ENCODE data around the gene FOXO6. TPM values are rescaled to one million over a fixed set of nuclear protein-coding genes. Genes with fewer than 3 reads are reported as not detected.
A peak's percentile ranks its signal among the peaks of the same experiment; 100 is the strongest.
"Not testable (repeated sequence)": the region's sequence is repeated elsewhere in the genome, so short reads cannot be mapped to it uniquely, and the experiment has no call there.

FOXO6 gene
- total RNA-seq, 1 experiment from 2014 or later = 1.9 TPM

DNA sequence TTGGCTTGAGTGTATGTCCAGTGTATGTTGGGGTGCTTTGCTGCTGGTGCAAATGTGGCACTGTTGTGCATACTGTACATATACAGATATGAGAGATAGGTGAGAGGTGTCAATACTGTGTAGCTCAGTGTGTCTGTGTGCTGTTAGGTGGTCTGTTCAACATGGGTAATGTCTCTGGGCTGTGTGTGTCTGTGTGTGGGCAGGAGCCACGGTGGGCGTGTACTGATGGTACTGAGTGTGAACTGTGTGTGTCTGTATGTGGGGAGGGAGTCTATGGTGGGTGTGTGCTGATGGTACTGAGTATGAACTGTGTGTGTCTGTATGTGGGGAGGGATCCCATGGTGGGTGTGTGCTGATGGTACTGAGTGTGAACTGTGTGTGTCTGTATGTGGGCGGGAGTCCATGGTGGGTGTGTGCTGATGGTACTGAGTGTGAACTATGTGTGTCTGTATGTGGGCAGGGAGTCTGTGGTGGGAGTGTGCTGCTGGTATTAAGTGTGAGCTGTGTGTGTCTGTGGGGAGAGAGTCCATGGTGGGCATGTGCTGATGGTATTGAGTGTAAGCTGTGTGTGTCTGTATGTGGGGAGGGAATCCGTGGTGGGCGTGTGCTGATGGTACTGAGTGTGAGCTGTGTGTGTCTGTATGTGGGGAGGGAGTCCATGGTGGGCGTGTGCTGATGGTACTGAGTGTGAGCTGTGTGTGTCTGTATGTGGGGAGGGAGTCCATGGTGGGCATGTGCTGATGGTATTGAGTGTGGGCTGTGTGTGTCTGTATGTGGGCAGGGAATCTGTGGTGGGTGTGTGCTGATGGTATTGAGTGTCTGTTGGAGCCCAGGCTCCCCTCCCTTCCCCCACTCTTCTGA is 32.2 kb upstream of the FOXO6 start:
- no peak for DNase-seq (ENCODE audit: low spot score)

- no peak for DNase-seq (ENCODE audit: low spot score)
Measured at GRCh38 chr1:41329662-41330587, 31.3 kb upstream of the FOXO6 start.

- no peak for DNase-seq (ENCODE audit: low spot score)
Measured at GRCh38 chr1:41330588-41331545, 30.4 kb upstream of the FOXO6 start.

DNA sequence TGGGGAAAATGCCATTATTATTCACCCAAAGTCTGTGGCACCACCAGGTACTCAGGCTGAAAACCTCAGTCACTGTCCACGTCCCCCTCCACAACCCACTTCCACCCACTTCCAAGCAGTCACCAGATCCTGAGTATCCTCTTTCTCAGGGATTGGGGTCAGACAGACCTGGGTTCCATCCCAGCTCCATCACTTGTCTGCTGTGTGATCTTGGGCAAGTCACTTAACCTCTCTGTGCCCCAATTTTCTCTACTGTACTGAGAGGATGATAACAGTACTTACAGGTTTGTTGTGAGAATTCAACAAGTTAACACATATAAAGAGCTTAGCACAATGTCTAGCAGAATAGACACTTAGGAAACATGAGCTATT is 29.7 kb upstream of the FOXO6 start:
- no peak for DNase-seq (ENCODE audit: low spot score)

DNA sequence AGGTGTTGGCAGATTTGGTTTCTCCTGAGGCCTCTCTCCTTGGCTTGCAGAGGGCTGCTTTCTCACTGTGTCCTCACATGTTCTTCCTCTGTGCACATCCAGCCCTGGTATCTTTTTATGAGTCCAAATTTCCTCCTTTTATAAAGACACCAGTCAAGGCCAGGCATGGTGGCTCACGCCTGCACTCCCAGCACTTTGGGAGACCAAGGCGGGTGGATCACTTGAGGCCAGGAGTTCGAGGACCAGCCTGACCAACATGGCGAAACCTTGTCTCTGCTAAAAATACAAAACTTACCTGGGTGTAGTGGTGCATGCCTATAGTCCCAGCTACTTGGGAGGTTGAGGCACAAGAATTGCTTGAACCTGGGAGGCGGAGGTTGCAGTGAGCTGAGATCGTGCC is 29.1 kb upstream of the FOXO6 start:
- not testable (repeated sequence) for DNase-seq (ENCODE audit: low spot score)

DNA sequence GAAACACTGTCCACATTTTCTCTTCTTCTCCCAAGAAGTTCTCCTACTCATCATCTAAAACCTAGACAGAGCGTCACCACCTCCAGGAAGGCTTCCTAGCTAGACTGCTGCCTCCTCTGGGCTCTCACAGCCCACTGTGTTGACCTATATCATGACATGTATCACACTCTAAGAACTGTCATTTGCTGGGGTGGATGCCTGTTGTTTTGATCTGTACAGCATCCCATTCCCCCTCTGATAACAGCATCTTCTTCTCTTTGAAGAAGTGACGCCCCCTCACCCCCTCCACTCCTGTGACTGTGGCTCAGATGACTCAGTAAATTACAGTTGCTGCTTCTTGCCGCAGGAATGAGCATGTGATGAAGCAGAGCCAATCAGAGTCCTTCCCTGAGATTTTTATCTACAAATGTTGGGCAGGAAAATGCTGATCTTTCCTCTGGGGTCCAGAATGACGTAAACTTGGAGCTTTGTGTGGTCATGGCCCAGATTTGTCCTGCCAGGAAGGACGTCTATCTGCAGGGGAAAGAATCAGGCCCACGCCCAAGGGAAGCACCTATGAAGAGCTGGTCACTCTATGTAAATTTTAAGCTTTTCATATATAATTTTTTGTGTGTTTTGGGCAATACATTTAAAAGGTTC is 28.0 kb upstream of the FOXO6 start:
- no peak for DNase-seq (ENCODE audit: low spot score)

GRCh38 chr1:41338820-41339219 is 22.4 kb upstream of the FOXO6 start:
- DNase-seq (ENCODE audit: low spot score) = no peak

GRCh38 chr1:41340655-41341364 is 20.4 kb upstream of the FOXO6 start:
- peak; percentile 50 for DNase-seq (ENCODE audit: low spot score)

GRCh38 chr1:41341365-41341683 is 19.9 kb upstream of the FOXO6 start:
- no peak for DNase-seq (ENCODE audit: low spot score)

DNA sequence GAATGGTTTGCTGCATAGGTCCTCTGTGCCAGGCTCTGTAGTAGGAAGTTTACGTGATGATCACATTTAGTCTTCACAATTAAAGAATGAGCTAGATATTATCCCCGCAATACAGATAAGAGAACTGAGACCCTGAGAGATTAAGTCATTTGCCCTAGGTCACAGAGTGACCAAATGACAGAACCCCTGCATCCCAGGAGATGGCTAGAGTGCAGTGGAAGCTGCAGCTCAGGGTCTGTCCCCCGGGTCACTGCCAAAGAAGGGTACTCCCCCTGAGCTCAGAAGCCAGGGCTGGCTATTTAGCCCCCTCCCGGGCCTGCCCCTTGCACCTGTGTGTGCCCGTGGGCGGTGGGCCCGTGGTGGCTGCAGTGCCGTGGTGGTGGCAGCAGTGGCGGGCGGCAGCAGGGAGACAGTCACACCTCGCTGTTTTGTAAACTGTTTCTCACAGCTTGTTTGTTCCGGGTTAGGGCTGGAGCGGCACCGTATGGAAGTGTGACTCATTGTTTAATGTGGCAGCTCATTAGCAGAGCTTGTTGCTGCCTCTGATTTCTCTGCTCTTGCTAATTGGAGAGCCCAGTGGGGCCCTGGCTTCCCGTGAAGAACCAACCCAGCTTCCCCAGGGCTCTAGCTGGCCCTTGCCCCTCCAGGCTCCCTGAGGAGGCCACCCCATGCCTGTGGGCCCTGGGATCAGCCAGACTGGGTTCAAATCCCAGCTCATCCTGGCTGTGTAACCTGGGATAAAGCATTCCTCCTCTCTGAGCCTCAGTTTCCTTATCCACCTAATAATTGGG is 19.3 kb upstream of the FOXO6 start:
- peak; percentile 70 for DNase-seq (ENCODE audit: low spot score)

GRCh38 chr1:41342774-41343355 is 18.4 kb upstream of the FOXO6 start:
- no peak for DNase-seq (ENCODE audit: low spot score)

DNA sequence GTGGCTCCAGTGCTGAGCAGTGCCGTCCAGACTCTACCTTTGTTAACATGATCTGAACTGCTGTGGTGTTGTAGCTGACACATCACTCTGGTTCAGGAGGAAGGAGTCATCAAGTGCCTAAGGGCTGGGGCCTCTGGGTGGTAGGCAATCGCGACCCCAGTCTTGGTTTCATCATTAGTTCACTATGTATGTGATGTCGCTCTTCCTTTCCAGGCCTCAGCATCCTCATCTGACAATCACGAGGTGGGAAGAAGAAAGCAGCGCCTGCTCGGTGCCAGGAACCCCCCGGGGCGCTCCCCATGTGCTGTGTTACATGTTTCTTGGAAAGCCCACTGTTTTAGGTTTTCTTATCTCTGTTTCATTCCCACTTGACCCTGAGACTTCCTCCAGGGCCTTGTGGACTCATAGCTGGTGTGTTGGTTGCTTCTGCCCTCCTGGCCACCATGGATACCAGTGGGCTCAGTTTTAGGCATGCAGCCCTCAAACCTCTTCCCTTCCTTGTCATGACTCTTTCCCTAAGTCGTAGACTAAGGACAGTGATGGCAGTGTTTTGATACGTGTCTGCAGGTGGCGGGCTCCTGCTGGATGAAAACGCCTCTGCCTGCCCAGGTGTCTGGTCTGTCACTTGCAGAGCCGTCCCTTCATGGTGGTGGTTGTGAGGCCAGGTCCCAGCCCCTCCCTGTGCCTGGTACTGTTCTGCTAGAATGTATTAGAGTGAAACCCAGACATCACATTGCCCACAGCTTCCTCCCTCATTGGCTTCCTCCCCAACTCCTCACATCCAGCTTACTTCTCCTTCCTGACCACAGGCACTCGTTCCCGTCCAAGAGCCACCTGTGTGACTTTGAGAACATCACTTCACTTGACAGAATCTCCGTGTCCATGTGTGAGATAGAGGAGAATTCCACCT is 17.2 kb upstream of the FOXO6 start:
- DNase-seq (ENCODE audit: low spot score) = no peak

DNA sequence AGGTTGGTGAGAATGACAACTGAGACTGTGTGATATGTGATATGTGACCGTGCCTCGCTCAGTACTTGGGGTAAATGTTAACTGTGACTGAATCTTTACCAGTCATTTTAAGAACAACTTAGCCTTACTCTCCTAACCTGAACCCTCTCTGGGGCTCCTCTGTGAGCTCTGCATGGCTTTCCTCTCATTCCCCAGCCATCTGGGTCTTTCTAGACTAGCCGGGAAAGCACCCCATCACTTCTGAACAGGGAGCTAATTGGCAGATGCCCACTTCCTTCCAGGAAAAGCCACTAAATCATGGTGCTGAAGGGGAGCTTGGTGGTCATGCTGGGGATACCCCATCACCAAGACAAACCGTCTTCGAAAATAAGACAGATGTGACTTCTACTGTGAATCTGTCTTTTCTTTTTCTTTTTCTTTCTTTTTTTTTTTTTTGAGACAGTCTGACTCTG is 16.5 kb upstream of the FOXO6 start:
- no peak for DNase-seq (ENCODE audit: low spot score)

DNA sequence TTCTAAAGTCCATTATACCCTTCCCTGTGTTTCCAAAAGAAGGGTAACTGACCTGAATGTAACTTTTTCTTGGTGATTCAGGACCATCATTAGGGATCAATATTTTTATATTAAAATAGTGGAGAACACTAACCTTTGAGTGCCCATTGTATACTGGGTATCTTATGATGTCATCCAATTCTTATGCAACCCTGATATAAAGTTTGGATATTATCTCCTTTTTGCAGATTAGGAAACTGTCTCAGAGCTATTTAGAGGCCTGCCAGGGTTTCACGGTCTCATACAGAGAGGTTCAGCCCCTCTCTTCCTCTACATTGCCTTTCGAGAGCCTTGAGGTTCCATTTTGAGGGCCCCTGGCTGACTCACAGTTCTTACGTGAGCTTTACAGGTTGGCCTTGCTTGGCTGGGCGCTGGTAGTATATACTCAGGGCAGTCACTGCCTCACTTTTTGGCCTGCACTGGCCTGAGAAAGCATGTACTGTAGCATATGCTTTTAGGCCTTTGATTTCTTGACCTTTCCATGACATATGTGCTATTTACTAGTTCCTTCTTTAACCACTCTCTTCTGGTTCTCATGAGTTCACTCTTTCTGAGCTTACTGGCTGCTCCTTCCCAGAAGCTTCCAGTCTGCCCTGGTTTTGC is 15.7 kb upstream of the FOXO6 start:
- no peak for DNase-seq (ENCODE audit: low spot score)

- DNase-seq (ENCODE audit: low spot score) = peak; percentile 52
Measured at GRCh38 chr1:41347276-41347675, 14.0 kb upstream of the FOXO6 start.

DNA sequence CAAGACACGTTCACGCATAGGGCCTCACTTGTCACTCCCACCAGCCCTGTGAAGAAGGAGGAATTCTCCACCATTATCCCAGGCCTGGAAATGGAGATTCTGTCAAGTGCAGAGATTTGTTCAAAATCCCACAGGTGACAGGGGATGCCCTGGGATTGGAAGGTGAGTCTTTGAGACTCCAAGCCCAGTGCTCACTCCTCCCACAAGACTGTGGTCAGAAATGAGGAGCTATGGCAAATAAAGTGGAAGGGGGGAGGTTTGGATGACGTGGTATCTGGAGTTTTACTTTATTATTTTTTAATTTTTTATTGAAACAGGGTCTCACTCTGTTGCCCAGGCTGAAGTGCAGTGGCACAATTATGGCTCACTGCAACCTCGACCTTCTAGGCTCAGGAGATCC is 12.8 kb upstream of the FOXO6 start:
- DNase-seq (ENCODE audit: low spot score) = no peak

- DNase-seq (ENCODE audit: low spot score) = no peak
Measured at GRCh38 chr1:41349361-41350054, 11.7 kb upstream of the FOXO6 start.
